HEK293 (cell line): Measurements from ENCODE around the gene NECAB3.

Experiments used
- CTCF ChIP-seq: fragments of 450-650 bp; formaldehyde crosslinking; IDR thresholded peaks from 2 replicates; pipeline ENCODE4 v1.5.1; 2016; ENCODE audit warnings: missing biosample characterization, missing genetic modification characterization
- PATZ1 ChIP-seq: fragments of 450-650 bp; formaldehyde crosslinking; IDR thresholded peaks from 2 replicates; pipeline ENCODE4 v1.5.1; 2016; ENCODE audit warnings: missing biosample characterization, missing genetic modification characterization
- PRDM10 ChIP-seq: fragments of 450-650 bp; formaldehyde crosslinking; IDR thresholded peaks from 2 replicates; pipeline ENCODE4 v1.5.1; 2016; ENCODE audit warnings: missing biosample characterization, missing genetic modification characterization
- YY1 ChIP-seq: fragments of 450-650 bp; formaldehyde crosslinking; IDR thresholded peaks from 2 replicates; pipeline ENCODE4 v1.5.1; 2018; ENCODE audit warnings: missing biosample characterization, missing genetic modification characterization
- ZNF37A ChIP-seq: fragments of 450-650 bp; IDR thresholded peaks from 2 replicates; pipeline ENCODE4 v1.5.1; 2018; ENCODE audit warnings: missing biosample characterization, missing genetic modification characterization
- ZNF571 ChIP-seq: fragments of 450-650 bp; formaldehyde crosslinking; IDR thresholded peaks from 2 replicates; pipeline ENCODE4 v1.5.0; 2017; ENCODE audit warnings: missing biosample characterization, missing genetic modification characterization
- ZNF792 ChIP-seq: fragments of 450-650 bp; formaldehyde crosslinking; IDR thresholded peaks from 2 replicates; pipeline ENCODE4 v1.5.1; 2016; ENCODE audit warnings: missing biosample characterization, missing genetic modification characterization

- TF ChIP-seq PRDM10 = no peak
- TF ChIP-seq CTCF (tag by site-specific recombination) = no peak
- no peak for TF ChIP-seq YY1 (tag by site-specific recombination)
- no peak for TF ChIP-seq ZNF792 (tag by site-specific recombination)
- no peak for TF ChIP-seq ZNF37A (tag by site-specific recombination)
- TF ChIP-seq PATZ1 (tag by site-specific recombination) = no peak
- TF ChIP-seq ZNF571 (tag by site-specific recombination) = no peak
Measured at GRCh38 chr20:33645072-33645358, 29.2 kb downstream of the NECAB3 start.
